ENCODE results near the gene TIAM2. TPM values are rescaled to one million over a fixed set of nuclear protein-coding genes. Genes with fewer than 3 reads are reported as not detected.
"Not testable (repeated sequence)": the region's sequence is repeated elsewhere in the genome, so short reads cannot be mapped to it uniquely, and the experiment has no call there.

The TIAM2 gene
- total and polyA plus RNA-seq, 10 donors: 4.3 to 21.9 (median 12.9) TPM

DNA sequence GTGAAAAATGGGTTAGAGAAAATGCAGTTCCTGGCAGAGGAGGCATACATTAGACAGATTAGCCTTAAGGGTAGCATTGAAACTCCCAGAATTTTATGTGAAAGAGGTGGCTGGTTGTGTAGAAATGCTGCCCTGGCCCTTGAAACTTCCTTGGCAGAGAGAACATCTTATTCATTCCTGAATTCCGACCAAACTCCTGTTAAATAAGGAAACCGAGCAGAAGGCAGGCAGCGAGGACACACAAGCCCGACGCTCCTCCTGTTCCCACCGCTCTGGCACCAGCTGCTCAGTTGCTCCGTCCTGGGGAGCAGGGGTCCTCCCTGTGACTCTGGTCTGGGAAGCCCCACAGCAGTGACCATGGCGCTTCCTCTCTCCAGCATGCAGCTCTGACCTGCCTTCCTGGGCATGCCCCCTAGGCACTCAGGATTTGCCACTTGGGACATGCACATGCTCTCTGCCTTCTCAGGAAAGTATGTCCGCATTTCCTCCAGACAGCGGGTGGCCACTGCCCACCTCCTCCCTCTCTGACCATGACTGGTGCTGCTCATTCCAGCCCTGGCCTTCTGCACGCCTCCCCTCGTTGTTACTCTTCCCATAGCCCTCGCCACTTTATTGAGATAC, 233.5 kb downstream of the TIAM2 start:
- no peaks in the 10 kb centered on the region for H3K27me3 ChIP-seq (replicated peaks in 1 of 7)
- no peaks in the 10 kb centered on the region for H3K36me3 ChIP-seq
- no peak for DNase-seq
- H3K4me1 ChIP-seq: peaks cover 0 to 12% (median 0%) of the 10 kb centered on the region in 6 donors
- 68 to 79% (median 71%) methylated on average over 12 to 13 of the region's 13 CpGs for WGBS, 5 donors
- no peak overlapping the region for H3K27ac ChIP-seq
- peak overlapping the region in 1 of 8 donors; percentile 7 for H3K4me3 ChIP-seq
- TF ChIP-seq POLR2A (IDR thresholded peaks at IDR 0.05) (no peak), POLR2AphosphoS5 (IDR thresholded peaks at IDR 0.05) (peak in 2 of 3 donors; percentile 19 to 49)
- TF ChIP-seq, protein P1, sequence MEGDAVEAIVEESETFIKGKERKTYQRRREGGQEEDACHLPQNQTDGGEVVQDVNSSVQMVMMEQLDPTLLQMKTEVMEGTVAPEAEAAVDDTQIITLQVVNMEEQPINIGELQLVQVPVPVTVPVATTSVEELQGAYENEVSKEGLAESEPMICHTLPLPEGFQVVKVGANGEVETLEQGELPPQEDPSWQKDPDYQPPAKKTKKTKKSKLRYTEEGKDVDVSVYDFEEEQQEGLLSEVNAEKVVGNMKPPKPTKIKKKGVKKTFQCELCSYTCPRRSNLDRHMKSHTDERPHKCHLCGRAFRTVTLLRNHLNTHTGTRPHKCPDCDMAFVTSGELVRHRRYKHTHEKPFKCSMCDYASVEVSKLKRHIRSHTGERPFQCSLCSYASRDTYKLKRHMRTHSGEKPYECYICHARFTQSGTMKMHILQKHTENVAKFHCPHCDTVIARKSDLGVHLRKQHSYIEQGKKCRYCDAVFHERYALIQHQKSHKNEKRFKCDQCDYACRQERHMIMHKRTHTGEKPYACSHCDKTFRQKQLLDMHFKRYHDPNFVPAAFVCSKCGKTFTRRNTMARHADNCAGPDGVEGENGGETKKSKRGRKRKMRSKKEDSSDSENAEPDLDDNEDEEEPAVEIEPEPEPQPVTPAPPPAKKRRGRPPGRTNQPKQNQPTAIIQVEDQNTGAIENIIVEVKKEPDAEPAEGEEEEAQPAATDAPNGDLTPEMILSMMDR (IDR thresholded peaks at IDR 0.05 in 8 of 11, conservative IDR thresholded peaks at IDR 0.05 in 3 of 11): no peak
- intact Hi-C loops (cut with DNase I; ENCODE audit: low total_unique reads): no loop called here
- peaks cover 0 to 4% (median 0%) of the 10 kb centered on the region in 8 donors for H3K9me3 ChIP-seq

- H3K27ac ChIP-seq; intact Hi-C loops (cut with DNase I; ENCODE audit: low total_unique reads); H3K36me3 ChIP-seq; H3K4me3 ChIP-seq; H3K4me1 ChIP-seq; DNase-seq; H3K9me3 ChIP-seq; H3K27me3 ChIP-seq (replicated peaks in 1 of 7): not testable (repeated sequence)
- WGBS, 5 donors: 81 to 94% (median 93%) methylated on average over 4 of the region's 4 CpGs
These were observed 235.9 kb downstream of the TIAM2 start for GRCh38 chr6:155230975-155231374.

GRCh38 chr6:155232848-155233247, 237.7 kb downstream of the TIAM2 start:
- peaks cover 0 to 11% (median 5%) of the 10 kb centered on the region in 8 donors for H3K9me3 ChIP-seq
- no peaks in the 10 kb centered on the region for H3K4me1 ChIP-seq
- DNase-seq: no peak
- H3K27me3 ChIP-seq (replicated peaks in 1 of 7): no peaks in the 10 kb centered on the region
- no peak overlapping the region for H3K4me3 ChIP-seq
- intact Hi-C loops (cut with DNase I; ENCODE audit: low total_unique reads): no loop called here
- no peak overlapping the region for H3K27ac ChIP-seq
- no peak for TF ChIP-seq POLR2A (IDR thresholded peaks at IDR 0.05)
- TF ChIP-seq POLR2AphosphoS5 (IDR thresholded peaks at IDR 0.05): no peak
- TF ChIP-seq, protein P1 (IDR thresholded peaks at IDR 0.05 in 8 of 11, conservative IDR thresholded peaks at IDR 0.05 in 3 of 11): no peak
- H3K36me3 ChIP-seq: no peaks in the 10 kb centered on the region
- 80 to 94% (median 90%) methylated on average over 6 of the region's 6 CpGs for WGBS, 5 donors

GRCh38 chr6:155234167-155234566, 239.1 kb downstream of the TIAM2 start:
- intact Hi-C loops (cut with DNase I; ENCODE audit: low total_unique reads): no loop called here
- DNase-seq: no peak
- peaks cover 0 to 14% (median 5%) of the 10 kb centered on the region in 8 donors for H3K9me3 ChIP-seq
- no peaks in the 10 kb centered on the region for H3K4me1 ChIP-seq
- H3K4me3 ChIP-seq: no peak overlapping the region
- no peak for TF ChIP-seq POLR2AphosphoS5 (IDR thresholded peaks at IDR 0.05)
- TF ChIP-seq, protein P1 (IDR thresholded peaks at IDR 0.05 in 8 of 11, conservative IDR thresholded peaks at IDR 0.05 in 3 of 11): no peak
- TF ChIP-seq POLR2A (IDR thresholded peaks at IDR 0.05): no peak
- 67 to 98% (median 87%) methylated on average over 3 to 4 of the region's 4 CpGs for WGBS, 5 donors
- no peaks in the 10 kb centered on the region for H3K36me3 ChIP-seq
- H3K27me3 ChIP-seq (replicated peaks in 1 of 7): no peaks in the 10 kb centered on the region
- no peak overlapping the region for H3K27ac ChIP-seq

Data from spleen (tissue), 11 donors.